ENCODE results near the gene PCNX1.

DNA sequence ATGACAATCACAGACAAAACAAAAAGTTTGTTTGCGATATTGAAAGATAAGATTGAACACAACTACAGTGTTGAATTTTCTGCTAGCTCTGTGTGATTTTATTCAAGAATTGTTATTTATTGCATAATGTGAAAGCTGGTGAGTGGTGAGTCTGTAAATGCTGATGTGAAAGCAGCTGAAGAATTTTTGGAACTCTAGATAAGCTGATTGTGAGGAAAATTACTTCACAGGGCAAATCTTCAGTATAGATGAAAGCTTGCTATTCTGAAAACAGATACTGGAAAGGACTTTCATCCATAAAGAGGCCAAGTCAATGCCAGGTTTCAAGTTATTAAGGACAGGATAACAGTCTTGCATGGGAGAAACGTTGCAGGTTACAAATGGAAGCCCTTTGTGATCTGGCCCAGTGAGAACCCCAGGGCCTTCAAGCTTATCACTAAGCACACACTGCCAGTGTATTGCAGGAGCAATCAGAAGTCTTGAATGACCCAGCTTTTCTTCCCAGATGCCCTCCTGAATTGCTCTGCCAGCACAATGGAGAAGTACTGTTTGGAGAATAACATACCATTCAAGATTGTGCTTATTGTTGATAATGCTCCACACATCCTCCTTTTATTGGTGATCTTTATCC is 153.7 kb downstream of the PCNX1 start:
- TF ChIP-seq, protein P1, sequence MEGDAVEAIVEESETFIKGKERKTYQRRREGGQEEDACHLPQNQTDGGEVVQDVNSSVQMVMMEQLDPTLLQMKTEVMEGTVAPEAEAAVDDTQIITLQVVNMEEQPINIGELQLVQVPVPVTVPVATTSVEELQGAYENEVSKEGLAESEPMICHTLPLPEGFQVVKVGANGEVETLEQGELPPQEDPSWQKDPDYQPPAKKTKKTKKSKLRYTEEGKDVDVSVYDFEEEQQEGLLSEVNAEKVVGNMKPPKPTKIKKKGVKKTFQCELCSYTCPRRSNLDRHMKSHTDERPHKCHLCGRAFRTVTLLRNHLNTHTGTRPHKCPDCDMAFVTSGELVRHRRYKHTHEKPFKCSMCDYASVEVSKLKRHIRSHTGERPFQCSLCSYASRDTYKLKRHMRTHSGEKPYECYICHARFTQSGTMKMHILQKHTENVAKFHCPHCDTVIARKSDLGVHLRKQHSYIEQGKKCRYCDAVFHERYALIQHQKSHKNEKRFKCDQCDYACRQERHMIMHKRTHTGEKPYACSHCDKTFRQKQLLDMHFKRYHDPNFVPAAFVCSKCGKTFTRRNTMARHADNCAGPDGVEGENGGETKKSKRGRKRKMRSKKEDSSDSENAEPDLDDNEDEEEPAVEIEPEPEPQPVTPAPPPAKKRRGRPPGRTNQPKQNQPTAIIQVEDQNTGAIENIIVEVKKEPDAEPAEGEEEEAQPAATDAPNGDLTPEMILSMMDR (IDR thresholded peaks at IDR 0.05; ENCODE audit: insufficient read depth, low read length, poor library complexity, severe bottlenecking): no peak
- TF ChIP-seq EZH2phosphoT487 (conservative IDR thresholded peaks at IDR 0.05; ENCODE audit: low read length): no peak

All from SU-DHL-6 (cell line).